Right lobe of liver (tissue), 4 donors: ENCODE results near the gene TBCC.
"Not testable (repeated sequence)": the region's sequence is repeated elsewhere in the genome, so short reads cannot be mapped to it uniquely, and the experiment has no call there.

ENCODE experiments used
- CTCF ChIP-seq, 4 donors: fragments of 200-600 bp in 3 of 4; fragments of 450-650 bp in 1 of 4; IDR thresholded peaks; one replicate each; pipeline versions ENCODE4 v1.5.1 to v1.8.0; 2016 to 2022; ENCODE audit warnings: antibody characterized with exemption in 4 of 4, mild to moderate bottlenecking in 2 of 4
- POLR2A ChIP-seq: fragments of 450-650 bp; IDR thresholded peaks from one replicate; pipeline ENCODE4 v1.6.1; 2017; ENCODE audit warnings: antibody characterized with exemption, mild to moderate bottlenecking
- donor health status: DM: no; HTN: no; CAD: no.
- donor health status: DM: no; HTN: no; CAD: no.
- donor health status: DM: no; HTN: yes; CAD: no.

- not testable (repeated sequence) for TF ChIP-seq POLR2A; CTCF (IDR thresholded peaks at IDR 0.05)
These were observed 29.1 kb upstream of the TBCC start for GRCh38 chr6:42774821-42775487.
